Measurements from ENCODE around the gene TCF25.
A peak's percentile ranks its signal among the peaks of the same experiment; 100 is the strongest.
"Not testable (repeated sequence)": the region's sequence is repeated elsewhere in the genome, so short reads cannot be mapped to it uniquely, and the experiment has no call there.

Gene TCF25

DNA sequence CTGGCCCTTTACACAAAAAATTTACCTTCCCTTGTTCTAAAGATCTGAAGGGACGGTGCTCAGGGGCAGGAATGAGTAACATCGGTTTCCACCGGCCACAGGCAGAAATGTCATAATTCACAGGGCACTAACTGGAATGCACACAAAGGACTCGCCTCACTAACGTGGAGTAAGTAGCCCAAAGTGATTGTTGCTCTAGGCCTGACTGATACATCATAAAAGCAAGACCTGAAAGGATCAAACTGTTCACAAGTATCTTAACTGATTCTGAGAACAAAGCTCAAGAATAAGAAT, 8.9 kb upstream of the TCF25 start:
- peak in 1 of 2 donors; percentile 55 for DNase-seq (ENCODE audit: low read depth in 2 of 2)
- peak overlapping the region in 1 of 2 donors; percentile 7 for H3K4me3 ChIP-seq (replicated peaks in 1 of 2; ENCODE audit: low read depth in 2 of 2, low read length in 2 of 2)
- TF ChIP-seq, protein P1, sequence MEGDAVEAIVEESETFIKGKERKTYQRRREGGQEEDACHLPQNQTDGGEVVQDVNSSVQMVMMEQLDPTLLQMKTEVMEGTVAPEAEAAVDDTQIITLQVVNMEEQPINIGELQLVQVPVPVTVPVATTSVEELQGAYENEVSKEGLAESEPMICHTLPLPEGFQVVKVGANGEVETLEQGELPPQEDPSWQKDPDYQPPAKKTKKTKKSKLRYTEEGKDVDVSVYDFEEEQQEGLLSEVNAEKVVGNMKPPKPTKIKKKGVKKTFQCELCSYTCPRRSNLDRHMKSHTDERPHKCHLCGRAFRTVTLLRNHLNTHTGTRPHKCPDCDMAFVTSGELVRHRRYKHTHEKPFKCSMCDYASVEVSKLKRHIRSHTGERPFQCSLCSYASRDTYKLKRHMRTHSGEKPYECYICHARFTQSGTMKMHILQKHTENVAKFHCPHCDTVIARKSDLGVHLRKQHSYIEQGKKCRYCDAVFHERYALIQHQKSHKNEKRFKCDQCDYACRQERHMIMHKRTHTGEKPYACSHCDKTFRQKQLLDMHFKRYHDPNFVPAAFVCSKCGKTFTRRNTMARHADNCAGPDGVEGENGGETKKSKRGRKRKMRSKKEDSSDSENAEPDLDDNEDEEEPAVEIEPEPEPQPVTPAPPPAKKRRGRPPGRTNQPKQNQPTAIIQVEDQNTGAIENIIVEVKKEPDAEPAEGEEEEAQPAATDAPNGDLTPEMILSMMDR (IDR thresholded peaks at IDR 0.05; ENCODE audit: low read depth, low read length) = no peak

DNA sequence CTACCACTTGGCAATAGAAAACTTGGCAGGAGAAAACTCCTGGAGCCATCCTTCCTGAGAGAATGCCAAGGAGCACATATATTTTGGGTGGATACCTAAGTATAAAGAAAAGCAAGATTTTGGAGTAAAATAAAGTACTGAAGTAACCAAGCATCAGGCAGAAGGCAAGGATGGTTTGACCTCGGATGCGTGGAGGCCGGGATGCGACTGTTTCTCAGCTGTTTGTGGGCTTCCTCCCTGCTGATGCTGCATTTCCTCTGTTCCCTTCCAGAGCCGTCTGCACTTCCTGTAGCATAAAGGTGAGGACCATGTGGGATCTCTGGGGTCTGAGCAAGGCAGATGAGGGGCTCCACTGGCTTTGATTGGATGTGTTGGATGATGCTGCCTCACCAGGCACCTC, 5.5 kb upstream of the TCF25 start:
- H3K4me3 ChIP-seq (replicated peaks in 1 of 2; ENCODE audit: low read depth in 2 of 2, low read length in 2 of 2) = no peak overlapping the region
- no peak for DNase-seq (ENCODE audit: low read depth in 2 of 2)
- TF ChIP-seq, protein P1 (IDR thresholded peaks at IDR 0.05; ENCODE audit: low read depth, low read length) = no peak

DNA sequence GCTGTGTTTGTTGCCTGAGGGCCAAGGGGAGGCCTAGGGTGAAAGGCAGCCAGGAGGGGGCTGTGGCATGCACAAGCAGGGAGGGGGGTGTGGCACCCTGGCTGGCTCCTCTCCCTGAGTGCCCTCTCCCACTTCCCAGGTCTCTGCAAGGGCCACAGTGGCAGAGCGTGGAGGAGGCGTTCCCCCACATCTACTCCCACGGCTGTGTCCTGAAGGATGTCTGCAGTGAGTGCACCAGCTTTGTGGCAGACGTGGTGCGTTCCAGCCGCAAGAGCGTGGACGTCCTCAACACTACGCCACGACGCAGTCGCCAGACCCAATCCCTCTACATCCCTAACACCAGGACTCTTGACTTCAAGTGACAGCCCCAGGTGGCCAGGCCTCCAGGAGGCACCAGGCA, 3.5 kb upstream of the TCF25 start:
- DNase-seq (ENCODE audit: low read depth in 2 of 2) = no peak
- TF ChIP-seq, protein P1 (IDR thresholded peaks at IDR 0.05; ENCODE audit: low read depth, low read length) = no peak
- H3K4me3 ChIP-seq (replicated peaks in 1 of 2; ENCODE audit: low read depth in 2 of 2, low read length in 2 of 2) = no peak overlapping the region

DNA sequence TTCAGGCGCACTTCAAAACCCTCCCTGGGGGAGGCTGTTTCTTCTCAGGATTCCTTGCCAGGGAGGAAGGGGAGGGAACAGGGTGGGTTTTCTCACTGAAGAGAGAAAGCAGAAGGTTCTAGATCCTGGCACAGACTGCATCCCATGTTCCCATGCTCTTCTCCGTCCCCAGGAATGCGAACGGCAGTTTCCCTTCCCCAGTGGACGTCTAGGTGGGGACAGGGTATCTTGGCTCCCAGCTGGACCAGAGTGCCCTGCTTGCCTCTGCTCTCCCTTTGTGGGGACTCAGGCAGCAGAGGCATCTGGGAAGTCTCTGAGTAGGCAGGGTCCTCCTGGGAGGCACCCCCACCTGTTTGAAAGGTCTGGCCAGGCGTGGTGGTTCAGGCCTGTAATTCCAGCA, 3.0 kb upstream of the TCF25 start:
- H3K4me3 ChIP-seq (replicated peaks in 1 of 2; ENCODE audit: low read depth in 2 of 2, low read length in 2 of 2) = no peak overlapping the region
- TF ChIP-seq, protein P1 (IDR thresholded peaks at IDR 0.05; ENCODE audit: low read depth, low read length) = no peak
- no peak for DNase-seq (ENCODE audit: low read depth in 2 of 2)

DNA sequence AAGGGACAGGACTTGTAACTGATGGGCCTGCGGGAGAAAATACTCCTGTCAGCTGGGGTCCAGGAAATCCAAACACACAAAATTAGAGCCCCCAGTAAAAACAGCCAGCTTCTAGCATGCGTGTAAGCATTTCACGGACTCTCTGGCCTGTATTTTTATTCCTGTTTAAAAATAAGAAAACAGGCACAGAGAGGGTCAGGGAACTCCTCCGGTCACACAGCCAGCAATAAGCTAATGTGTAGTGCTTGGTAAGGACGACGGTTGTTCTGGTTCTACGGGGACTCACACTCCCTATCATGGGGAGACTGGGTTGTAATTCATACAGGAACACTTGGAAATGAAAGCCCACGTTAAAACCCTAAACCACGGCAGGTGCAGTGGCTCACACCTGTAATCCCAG, 1.5 kb upstream of the TCF25 start:
- no peak overlapping the region for H3K4me3 ChIP-seq (replicated peaks in 1 of 2; ENCODE audit: low read depth in 2 of 2, low read length in 2 of 2)
- no peak for DNase-seq (ENCODE audit: low read depth in 2 of 2)
- TF ChIP-seq, protein P1 (IDR thresholded peaks at IDR 0.05; ENCODE audit: low read depth, low read length) = no peak

DNA sequence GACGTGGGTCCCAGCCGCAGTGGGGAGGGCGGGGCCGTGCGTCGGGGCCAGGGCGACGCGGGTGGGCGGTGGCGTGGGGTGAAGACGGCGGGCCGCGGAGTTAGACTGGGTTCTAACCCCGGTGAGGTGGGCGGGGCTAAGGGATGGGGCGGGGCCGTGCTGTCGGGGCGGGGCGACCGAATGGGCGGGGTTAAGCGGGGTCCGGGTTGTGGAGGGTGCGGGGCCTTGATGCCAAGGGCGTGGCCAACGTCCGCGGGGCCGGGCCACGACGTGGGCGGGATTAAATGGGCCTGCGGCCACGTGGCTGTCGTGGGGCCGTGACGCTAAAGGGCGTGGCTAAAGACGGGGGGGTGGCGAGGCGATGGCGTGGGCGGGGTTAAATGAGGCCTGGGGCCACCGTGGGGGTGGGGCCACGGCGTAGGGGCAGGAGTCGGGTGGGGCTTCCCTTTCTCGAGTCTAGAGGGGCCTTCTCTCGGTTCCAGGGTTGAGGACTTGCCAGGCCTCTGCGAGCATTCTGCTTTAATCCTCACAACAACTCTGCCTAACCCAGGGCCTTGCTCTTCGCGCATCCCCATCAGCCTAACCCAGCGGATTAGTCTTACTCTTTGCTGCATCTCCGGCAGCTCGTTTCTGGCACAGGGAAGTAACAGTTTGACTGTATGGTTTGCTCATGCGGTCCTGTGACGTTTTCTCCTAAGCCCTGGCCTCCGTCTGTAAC, 739 bp downstream of the TCF25 start:
- peak; percentile 98 to 99 for DNase-seq (ENCODE audit: low read depth in 2 of 2)
- TF ChIP-seq, protein P1 (IDR thresholded peaks at IDR 0.05; ENCODE audit: low read depth, low read length) = no peak
- H3K4me3 ChIP-seq (replicated peaks in 1 of 2; ENCODE audit: low read depth in 2 of 2, low read length in 2 of 2) = peak overlapping the region; percentile 85 to 88

DNA sequence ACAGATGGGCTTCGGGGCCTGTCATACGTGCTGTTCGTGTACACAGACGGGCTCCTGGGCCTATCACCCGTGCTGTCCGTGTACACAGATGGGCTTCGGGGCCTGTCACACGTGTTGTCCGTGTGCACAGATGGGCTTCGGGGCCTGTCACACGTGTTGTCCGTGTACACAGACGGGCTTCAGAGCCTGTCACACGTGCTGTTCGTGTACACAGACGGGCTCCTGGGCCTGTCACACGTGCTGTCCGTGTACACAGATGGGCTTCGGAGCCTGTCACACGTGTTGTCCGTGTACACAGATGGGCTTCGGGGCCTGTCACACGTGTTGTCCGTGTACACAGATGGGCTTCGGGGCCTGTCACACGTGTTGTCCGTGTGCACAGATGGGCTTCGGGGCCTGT, 5.7 kb downstream of the TCF25 start:
- not testable (repeated sequence) for DNase-seq (ENCODE audit: low read depth in 2 of 2); H3K4me3 ChIP-seq (replicated peaks in 1 of 2; ENCODE audit: low read depth in 2 of 2, low read length in 2 of 2)
